ENCODE data around the gene MET.

MET gene

DNA sequence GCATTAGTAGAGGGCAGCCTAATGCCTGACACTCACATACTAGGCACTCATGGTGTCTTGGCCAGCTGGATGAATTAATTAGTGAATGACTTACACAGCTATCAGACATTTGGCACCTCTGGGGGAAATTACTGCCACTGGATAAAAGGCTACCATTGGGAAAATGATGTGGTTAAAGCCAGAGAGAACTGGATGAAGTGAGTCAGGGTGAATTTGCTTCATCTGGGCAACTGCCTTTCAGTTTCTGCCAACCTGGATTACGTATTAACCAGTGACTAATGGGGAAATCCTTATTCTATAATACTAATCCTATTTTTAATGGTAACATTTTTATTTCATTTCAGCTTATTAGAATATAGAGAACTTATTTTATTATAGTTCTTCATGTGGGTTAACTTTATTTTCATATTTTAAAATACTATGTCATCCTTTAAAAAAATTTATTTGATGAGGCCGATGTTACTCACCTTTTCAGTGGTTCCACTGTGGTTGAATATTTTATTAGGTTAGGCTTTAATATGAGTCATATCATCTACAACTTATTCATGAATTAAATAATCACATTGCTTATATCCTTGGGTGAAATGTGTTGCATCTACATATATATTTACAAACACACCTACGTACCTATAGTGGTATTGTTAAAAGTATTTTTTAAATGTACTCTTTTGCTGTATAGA, 104.8 kb downstream of the MET start:
- H3K27ac Mint-ChIP-seq = no peak overlapping the region
- no peak overlapping the region for H3K4me3 Mint-ChIP-seq
- peaks cover 12% of the 10 kb centered on the region for H3K27me3 Mint-ChIP-seq (ENCODE audit: low read depth)
- no peaks in the 10 kb centered on the region for H3K4me1 Mint-ChIP-seq (ENCODE audit: low read depth)
- H3K9me3 Mint-ChIP-seq = no peaks in the 10 kb centered on the region
- no peaks in the 10 kb centered on the region for H3K36me3 Mint-ChIP-seq (ENCODE audit: low read depth)
- DNase-seq (ENCODE audit: low spot score) = no peak

GRCh38 chr7:116777651-116778281, 105.8 kb downstream of the MET start:
- no peaks in the 10 kb centered on the region for H3K9me3 Mint-ChIP-seq
- no peaks in the 10 kb centered on the region for H3K4me1 Mint-ChIP-seq (ENCODE audit: low read depth)
- no peak overlapping the region for H3K4me3 Mint-ChIP-seq

DNA sequence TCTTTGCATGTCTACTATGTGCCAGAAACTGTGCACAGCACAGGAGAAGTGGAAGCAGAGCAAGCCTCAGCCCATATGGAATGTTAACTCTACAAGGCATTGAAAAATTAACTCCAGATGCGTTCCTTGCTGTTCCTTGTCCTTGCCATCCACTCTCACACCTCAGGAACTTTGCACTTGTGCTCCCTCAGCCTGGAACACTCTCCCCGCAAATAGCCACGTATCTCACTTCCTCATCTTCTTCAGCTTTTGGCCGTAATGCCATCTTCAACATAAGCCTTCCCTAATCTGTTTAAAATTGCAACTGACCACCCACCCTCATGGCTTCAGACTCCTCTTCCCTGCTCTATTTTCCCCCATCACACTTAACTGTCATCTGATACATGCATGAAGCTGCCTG, 107.2 kb downstream of the MET start:
- no peak overlapping the region for H3K4me3 Mint-ChIP-seq
- no peaks in the 10 kb centered on the region for H3K9me3 Mint-ChIP-seq
- H3K4me1 Mint-ChIP-seq (ENCODE audit: low read depth) = no peaks in the 10 kb centered on the region
- H3K27ac Mint-ChIP-seq = no peak overlapping the region
- H3K36me3 Mint-ChIP-seq (ENCODE audit: low read depth) = no peaks in the 10 kb centered on the region
- no peak for DNase-seq (ENCODE audit: low spot score)
- H3K27me3 Mint-ChIP-seq (ENCODE audit: low read depth) = peaks cover under 1% of the 10 kb centered on the region

More at GRCh38 chr7:116777651-116778281, 105.8 kb downstream of the MET start:
- Mint-ChIP-seq H3K27me3 (ENCODE audit: low read depth) (peaks cover 10% of the 10 kb centered on the region), H3K36me3 (ENCODE audit: low read depth) (no peaks in the 10 kb centered on the region), H3K27ac (no peak overlapping the region)
- no peak for DNase-seq (ENCODE audit: low spot score)

DNA sequence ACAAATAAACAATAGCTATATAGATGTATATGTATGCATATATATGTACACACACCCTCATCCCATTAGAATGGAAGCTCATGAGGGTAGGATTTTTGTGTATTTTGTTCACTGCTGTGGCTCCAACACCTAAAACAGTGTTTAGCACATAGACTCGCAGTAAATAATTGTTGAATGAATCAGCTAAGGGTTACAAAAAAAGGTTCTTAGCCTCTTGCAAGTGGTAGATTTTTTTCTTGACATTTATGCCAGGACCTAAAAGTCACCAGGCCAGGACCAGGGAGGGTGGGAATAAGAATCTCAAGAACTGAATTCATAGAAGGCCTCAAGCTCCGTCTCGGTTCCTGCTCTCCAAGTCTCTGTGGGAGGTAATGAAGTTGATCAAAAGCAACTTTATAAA, 107.9 kb downstream of the MET start:
- DNase-seq (ENCODE audit: low spot score) = no peak
- Mint-ChIP-seq H3K4me3 (no peak overlapping the region), H3K27me3 (ENCODE audit: low read depth) (no peaks in the 10 kb centered on the region), H3K9me3 (no peaks in the 10 kb centered on the region), H3K36me3 (ENCODE audit: low read depth) (no peaks in the 10 kb centered on the region), H3K4me1 (ENCODE audit: low read depth) (no peaks in the 10 kb centered on the region), H3K27ac (no peak overlapping the region)

GRCh38 chr7:116780521-116780920, 108.5 kb downstream of the MET start:
- no peak for DNase-seq (ENCODE audit: low spot score)
- Mint-ChIP-seq H3K27ac (no peak overlapping the region), H3K27me3 (ENCODE audit: low read depth) (no peaks in the 10 kb centered on the region), H3K4me3 (no peak overlapping the region), H3K9me3 (no peaks in the 10 kb centered on the region), H3K36me3 (ENCODE audit: low read depth) (no peaks in the 10 kb centered on the region), H3K4me1 (ENCODE audit: low read depth) (no peaks in the 10 kb centered on the region)

- Mint-ChIP-seq H3K27me3 (ENCODE audit: low read depth) (no peaks in the 10 kb centered on the region), H3K4me3 (no peak overlapping the region), H3K27ac (no peak overlapping the region), H3K9me3 (no peaks in the 10 kb centered on the region), H3K4me1 (ENCODE audit: low read depth) (no peaks in the 10 kb centered on the region), H3K36me3 (ENCODE audit: low read depth) (no peaks in the 10 kb centered on the region)
- no peak for DNase-seq (ENCODE audit: low spot score)
Observed at GRCh38 chr7:116780966-116781365, 109.0 kb downstream of the MET start.

GRCh38 chr7:116781584-116781983, 109.6 kb downstream of the MET start:
- Mint-ChIP-seq H3K9me3 (no peaks in the 10 kb centered on the region), H3K4me1 (ENCODE audit: low read depth) (no peaks in the 10 kb centered on the region), H3K27ac (no peak overlapping the region), H3K4me3 (no peak overlapping the region), H3K27me3 (ENCODE audit: low read depth) (no peaks in the 10 kb centered on the region), H3K36me3 (ENCODE audit: low read depth) (no peaks in the 10 kb centered on the region)
- DNase-seq (ENCODE audit: low spot score) = no peak

DNA sequence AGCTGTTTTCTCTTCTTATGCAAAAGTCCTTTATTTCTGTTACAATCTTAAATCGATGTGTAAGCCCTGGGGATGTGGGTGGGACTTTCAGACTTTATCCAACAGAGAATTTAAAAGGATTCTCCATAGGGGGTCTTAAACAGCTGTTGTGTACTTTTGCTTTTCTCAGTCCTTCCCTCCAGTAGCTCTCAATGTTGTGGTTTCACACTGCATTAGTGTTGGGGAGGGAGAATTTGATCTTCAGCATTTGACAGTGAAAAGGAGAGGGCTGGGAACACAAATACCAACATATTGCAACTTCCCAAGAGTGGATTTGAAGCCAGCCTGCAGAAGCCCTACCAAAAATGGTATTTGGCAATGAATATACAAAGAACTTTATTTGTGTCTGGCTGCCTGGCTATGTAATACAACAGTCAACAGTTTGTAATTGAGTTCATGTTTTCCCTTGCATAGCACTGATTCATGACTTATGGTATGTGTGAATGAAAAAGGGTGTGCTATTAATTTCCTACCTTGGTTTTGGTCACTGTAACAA, 110.2 kb downstream of the MET start:
- H3K4me3 Mint-ChIP-seq = no peak overlapping the region
- DNase-seq (ENCODE audit: low spot score) = no peak

DNA sequence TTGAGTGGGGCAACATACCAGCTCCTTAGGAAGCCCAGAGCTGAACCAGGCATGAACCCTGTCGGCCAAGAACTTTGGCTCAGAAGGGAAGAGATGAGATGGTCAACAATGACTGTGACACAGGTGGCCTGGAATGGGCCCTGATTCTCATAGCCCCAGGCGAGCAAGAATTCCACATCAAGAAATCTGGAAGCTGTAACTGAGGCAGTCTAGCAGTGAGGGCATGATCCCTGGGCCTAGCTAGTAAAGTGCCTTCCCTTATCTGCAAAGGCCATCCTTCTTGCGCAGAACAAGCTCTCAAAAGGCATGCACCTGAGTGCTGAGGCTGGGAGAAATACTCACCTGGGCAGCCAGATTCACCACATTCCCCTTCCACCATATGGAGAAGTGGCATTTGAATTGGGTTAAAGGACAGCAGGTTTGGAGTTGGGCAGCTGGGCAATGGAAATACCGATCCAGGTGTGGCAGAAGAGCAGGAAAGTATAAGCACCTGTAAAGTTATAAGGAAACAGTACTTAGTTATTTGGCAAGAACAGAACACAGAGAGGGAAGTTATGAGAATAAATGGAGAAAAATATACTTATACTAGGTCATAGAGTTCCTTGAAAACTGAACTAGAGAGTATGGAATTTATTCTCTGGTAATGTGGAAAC, 111.8 kb downstream of the MET start:
- Mint-ChIP-seq H3K36me3 (ENCODE audit: low read depth) (no peaks in the 10 kb centered on the region), H3K27me3 (ENCODE audit: low read depth) (no peaks in the 10 kb centered on the region), H3K27ac (no peak overlapping the region), H3K4me3 (no peak overlapping the region), H3K9me3 (no peaks in the 10 kb centered on the region), H3K4me1 (ENCODE audit: low read depth) (no peaks in the 10 kb centered on the region)
- DNase-seq (ENCODE audit: low spot score) = no peak

More for the DNA sequence above, 110.2 kb downstream of the MET start:
- H3K9me3 Mint-ChIP-seq = no peaks in the 10 kb centered on the region
- H3K36me3 Mint-ChIP-seq (ENCODE audit: low read depth) = no peaks in the 10 kb centered on the region
- no peaks in the 10 kb centered on the region for H3K4me1 Mint-ChIP-seq (ENCODE audit: low read depth)
- H3K27ac Mint-ChIP-seq = no peak overlapping the region
- no peaks in the 10 kb centered on the region for H3K27me3 Mint-ChIP-seq (ENCODE audit: low read depth)

DNA sequence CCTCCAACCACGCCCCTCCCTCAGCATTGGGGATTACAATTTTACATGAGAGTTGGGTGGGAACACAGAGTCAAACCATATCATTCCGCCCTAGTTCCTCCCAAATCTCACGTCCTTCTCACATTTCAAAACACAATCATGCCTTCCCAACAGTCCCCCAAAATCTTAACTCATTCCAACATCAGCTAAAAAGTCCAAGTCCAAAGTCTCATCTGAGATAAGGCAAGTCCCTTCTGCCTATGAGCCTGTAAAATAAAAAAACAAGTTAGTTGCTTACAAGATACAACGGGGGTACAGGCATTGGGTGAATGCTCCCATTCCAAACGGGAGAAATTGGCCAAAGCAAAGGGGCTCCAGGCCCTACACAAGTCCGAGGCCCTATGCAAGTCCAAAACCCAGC, 112.7 kb downstream of the MET start:
- H3K4me3 Mint-ChIP-seq = no peak overlapping the region
- no peaks in the 10 kb centered on the region for H3K36me3 Mint-ChIP-seq (ENCODE audit: low read depth)
- H3K9me3 Mint-ChIP-seq = no peaks in the 10 kb centered on the region
- H3K4me1 Mint-ChIP-seq (ENCODE audit: low read depth) = no peaks in the 10 kb centered on the region
- H3K27ac Mint-ChIP-seq = no peak overlapping the region
- no peak for DNase-seq (ENCODE audit: low spot score)
- no peaks in the 10 kb centered on the region for H3K27me3 Mint-ChIP-seq (ENCODE audit: low read depth)

- no peaks in the 10 kb centered on the region for H3K9me3 Mint-ChIP-seq
- no peaks in the 10 kb centered on the region for H3K4me1 Mint-ChIP-seq (ENCODE audit: low read depth)
- H3K4me3 Mint-ChIP-seq = no peak overlapping the region
- peaks cover 2% of the 10 kb centered on the region for H3K27me3 Mint-ChIP-seq (ENCODE audit: low read depth)
- H3K27ac Mint-ChIP-seq = no peak overlapping the region
- no peaks in the 10 kb centered on the region for H3K36me3 Mint-ChIP-seq (ENCODE audit: low read depth)
- DNase-seq (ENCODE audit: low spot score) = no peak
Observed at GRCh38 chr7:116785843-116786242, 113.8 kb downstream of the MET start.

GRCh38 chr7:116786791-116787443, 114.9 kb downstream of the MET start:
- Mint-ChIP-seq H3K9me3 (no peaks in the 10 kb centered on the region), H3K27me3 (ENCODE audit: low read depth) (peaks cover 2% of the 10 kb centered on the region), H3K36me3 (ENCODE audit: low read depth) (no peaks in the 10 kb centered on the region), H3K4me3 (no peak overlapping the region), H3K4me1 (ENCODE audit: low read depth) (no peaks in the 10 kb centered on the region), H3K27ac (no peak overlapping the region)
- DNase-seq (ENCODE audit: low spot score) = peak; percentile 22

GRCh38 chr7:116787881-116788280, 115.9 kb downstream of the MET start:
- H3K27me3 Mint-ChIP-seq (ENCODE audit: low read depth) = peaks cover 2% of the 10 kb centered on the region
- no peak overlapping the region for H3K27ac Mint-ChIP-seq
- no peak for DNase-seq (ENCODE audit: low spot score)
- no peaks in the 10 kb centered on the region for H3K36me3 Mint-ChIP-seq (ENCODE audit: low read depth)
- H3K4me3 Mint-ChIP-seq = no peak overlapping the region
- H3K9me3 Mint-ChIP-seq = no peaks in the 10 kb centered on the region
- no peaks in the 10 kb centered on the region for H3K4me1 Mint-ChIP-seq (ENCODE audit: low read depth)

Measured in T-helper 2 cell treated with Interferon-gamma antibody and Interleukin-4, amounts not matched to agents 5 μg/mL and 100 μg/mL, for 36 hours (primary cell).